ENCODE data around the gene TOMM20L. TPM values are rescaled to one million over a fixed set of nuclear protein-coding genes. Genes with fewer than 3 reads are reported as not detected.
"Not testable (repeated sequence)": the region's sequence is repeated elsewhere in the genome, so short reads cannot be mapped to it uniquely, and the experiment has no call there.

The TOMM20L gene
- polyA plus RNA-seq, 1 donor from 2014 or later, result not detected

DNA sequence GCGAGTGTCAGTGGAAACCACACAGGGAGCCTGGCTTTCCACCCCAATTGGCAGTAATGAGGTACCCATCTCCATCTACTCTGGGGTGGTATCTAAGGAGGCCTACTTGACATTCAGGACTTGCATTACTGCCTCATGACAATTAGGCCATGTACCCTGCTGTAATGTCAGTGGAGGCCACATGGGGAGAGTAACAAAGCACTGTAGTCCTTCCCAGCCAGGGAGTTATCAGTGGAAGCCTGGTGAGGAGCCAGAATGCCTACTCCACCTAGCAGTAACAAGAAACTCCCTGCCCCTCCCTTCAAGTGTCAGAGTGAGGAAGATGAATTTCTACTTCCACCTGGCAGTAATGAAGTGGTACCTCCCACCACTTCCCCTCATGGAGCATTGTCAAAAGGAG is 19.1 kb downstream of the TOMM20L start:
- Histone ChIP-seq H3K9ac (ENCODE audit: low read length) (no peak overlapping the region), H2AFZ (ENCODE audit: low read depth, low read length) (no peak overlapping the region), H3K4me3 (ENCODE audit: low read length) (no peak overlapping the region), H3F3A (ENCODE audit: insufficient read depth, low read length, poor library complexity, severe bottlenecking) (no peaks in the 10 kb centered on the region), H3K9me3 (ENCODE audit: low read length) (no peaks in the 10 kb centered on the region), H3K4me2 (ENCODE audit: low read length) (no peak overlapping the region), H3K79me2 (replicated peaks; ENCODE audit: insufficient read depth, low read length) (peaks cover 4% of the 10 kb centered on the region), H3K27ac (ENCODE audit: low read length) (no peak overlapping the region), H3K9me2 (ENCODE audit: insufficient read depth, low read length) (no peaks in the 10 kb centered on the region), H3K36me3 (ENCODE audit: insufficient read depth, low read length) (peaks cover 2% of the 10 kb centered on the region), H3K27me3 (ENCODE audit: insufficient read depth, low read depth, low read length) (no peaks in the 10 kb centered on the region), H4K20me1 (ENCODE audit: insufficient read depth) (no peaks in the 10 kb centered on the region)
- no peak for TF ChIP-seq SMC3 (conservative IDR thresholded peaks at IDR 0.05; ENCODE audit: poor library complexity)

DNA sequence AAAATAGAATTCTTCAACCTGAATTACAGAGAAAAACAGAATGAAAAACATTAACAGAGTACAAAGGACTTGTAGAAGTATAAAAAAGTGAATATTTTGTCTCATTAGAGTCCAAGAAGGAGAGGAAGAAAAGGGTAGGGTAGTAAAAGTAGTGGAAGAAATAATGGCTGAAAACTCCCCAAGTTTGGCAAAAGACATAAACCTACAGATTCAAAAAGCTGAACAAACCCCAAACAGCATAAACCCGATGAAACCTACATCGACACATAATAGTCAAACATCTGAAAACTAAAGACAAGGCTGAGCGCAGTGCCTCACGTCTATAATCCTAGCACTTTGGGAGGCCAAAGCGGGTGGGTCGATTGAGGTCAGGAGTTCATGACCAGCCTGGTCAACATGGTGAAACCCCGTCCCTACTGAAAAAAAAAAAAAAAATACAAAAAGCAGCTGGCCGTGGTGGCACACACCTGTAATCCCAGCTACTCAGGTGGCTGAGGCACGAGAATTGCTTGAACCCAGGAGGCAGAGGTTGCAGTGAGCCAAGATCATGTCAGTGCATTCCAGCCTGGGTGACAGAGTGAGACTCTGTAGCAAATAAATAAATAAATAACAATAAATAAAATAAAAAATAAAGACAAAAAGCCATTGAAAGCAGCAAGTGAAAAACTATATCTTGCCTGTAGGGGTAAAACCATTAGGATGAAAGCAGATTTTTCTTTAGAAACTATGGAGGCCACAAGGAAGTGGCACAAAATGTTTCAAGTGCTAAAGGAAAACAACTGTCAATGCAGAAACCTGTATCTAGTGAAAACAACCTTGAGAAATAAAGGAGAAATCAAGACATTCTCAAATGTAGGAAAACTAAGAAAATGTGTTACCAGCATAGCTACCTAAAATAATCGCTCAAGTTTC is 20.2 kb downstream of the TOMM20L start:
- no peak overlapping the region for H3K4me2 ChIP-seq (ENCODE audit: low read length)
- no peak overlapping the region for H3K27ac ChIP-seq (ENCODE audit: low read length)
- TF ChIP-seq, protein P1, sequence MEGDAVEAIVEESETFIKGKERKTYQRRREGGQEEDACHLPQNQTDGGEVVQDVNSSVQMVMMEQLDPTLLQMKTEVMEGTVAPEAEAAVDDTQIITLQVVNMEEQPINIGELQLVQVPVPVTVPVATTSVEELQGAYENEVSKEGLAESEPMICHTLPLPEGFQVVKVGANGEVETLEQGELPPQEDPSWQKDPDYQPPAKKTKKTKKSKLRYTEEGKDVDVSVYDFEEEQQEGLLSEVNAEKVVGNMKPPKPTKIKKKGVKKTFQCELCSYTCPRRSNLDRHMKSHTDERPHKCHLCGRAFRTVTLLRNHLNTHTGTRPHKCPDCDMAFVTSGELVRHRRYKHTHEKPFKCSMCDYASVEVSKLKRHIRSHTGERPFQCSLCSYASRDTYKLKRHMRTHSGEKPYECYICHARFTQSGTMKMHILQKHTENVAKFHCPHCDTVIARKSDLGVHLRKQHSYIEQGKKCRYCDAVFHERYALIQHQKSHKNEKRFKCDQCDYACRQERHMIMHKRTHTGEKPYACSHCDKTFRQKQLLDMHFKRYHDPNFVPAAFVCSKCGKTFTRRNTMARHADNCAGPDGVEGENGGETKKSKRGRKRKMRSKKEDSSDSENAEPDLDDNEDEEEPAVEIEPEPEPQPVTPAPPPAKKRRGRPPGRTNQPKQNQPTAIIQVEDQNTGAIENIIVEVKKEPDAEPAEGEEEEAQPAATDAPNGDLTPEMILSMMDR (IDR thresholded peaks at IDR 0.05; ENCODE audit: poor library complexity, severe bottlenecking), result no peak
- TF ChIP-seq MXI1 (conservative IDR thresholded peaks at IDR 0.05; ENCODE audit: poor library complexity, severe bottlenecking) (no peak), SMC3 (conservative IDR thresholded peaks at IDR 0.05; ENCODE audit: poor library complexity) (no peak), RAD21 (conservative IDR thresholded peaks at IDR 0.05) (no peak), TAF1 (IDR thresholded peaks at IDR 0.05; ENCODE audit: low read depth) (no peak), POLR2AphosphoS5 (IDR thresholded peaks at IDR 0.05) (no peak), EZH2 (IDR thresholded peaks at IDR 0.05; ENCODE audit: borderline replicate concordance, insufficient read depth, low read length, poor library complexity, severe bottlenecking) (no peak), EP300 (conservative IDR thresholded peaks at IDR 0.05; ENCODE audit: poor library complexity, severe bottlenecking) (no peak)
- TF ChIP-seq, protein P2, sequence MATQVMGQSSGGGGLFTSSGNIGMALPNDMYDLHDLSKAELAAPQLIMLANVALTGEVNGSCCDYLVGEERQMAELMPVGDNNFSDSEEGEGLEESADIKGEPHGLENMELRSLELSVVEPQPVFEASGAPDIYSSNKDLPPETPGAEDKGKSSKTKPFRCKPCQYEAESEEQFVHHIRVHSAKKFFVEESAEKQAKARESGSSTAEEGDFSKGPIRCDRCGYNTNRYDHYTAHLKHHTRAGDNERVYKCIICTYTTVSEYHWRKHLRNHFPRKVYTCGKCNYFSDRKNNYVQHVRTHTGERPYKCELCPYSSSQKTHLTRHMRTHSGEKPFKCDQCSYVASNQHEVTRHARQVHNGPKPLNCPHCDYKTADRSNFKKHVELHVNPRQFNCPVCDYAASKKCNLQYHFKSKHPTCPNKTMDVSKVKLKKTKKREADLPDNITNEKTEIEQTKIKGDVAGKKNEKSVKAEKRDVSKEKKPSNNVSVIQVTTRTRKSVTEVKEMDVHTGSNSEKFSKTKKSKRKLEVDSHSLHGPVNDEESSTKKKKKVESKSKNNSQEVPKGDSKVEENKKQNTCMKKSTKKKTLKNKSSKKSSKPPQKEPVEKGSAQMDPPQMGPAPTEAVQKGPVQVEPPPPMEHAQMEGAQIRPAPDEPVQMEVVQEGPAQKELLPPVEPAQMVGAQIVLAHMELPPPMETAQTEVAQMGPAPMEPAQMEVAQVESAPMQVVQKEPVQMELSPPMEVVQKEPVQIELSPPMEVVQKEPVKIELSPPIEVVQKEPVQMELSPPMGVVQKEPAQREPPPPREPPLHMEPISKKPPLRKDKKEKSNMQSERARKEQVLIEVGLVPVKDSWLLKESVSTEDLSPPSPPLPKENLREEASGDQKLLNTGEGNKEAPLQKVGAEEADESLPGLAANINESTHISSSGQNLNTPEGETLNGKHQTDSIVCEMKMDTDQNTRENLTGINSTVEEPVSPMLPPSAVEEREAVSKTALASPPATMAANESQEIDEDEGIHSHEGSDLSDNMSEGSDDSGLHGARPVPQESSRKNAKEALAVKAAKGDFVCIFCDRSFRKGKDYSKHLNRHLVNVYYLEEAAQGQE (IDR thresholded peaks at IDR 0.05; ENCODE audit: borderline replicate concordance), result no peak
- no peaks in the 10 kb centered on the region for H3K9me3 ChIP-seq (ENCODE audit: low read length)
- peaks cover 2% of the 10 kb centered on the region for H3K36me3 ChIP-seq (ENCODE audit: insufficient read depth, low read length)
- H3K9me2 ChIP-seq (ENCODE audit: insufficient read depth, low read length), result no peaks in the 10 kb centered on the region
- no peaks in the 10 kb centered on the region for H3K27me3 ChIP-seq (ENCODE audit: insufficient read depth, low read depth, low read length)
- no peaks in the 10 kb centered on the region for H3F3A ChIP-seq (ENCODE audit: insufficient read depth, low read length, poor library complexity, severe bottlenecking)
- no peaks in the 10 kb centered on the region for H4K20me1 ChIP-seq (ENCODE audit: insufficient read depth)
- no peak overlapping the region for H3K9ac ChIP-seq (ENCODE audit: low read length)
- H3K79me2 ChIP-seq (replicated peaks; ENCODE audit: insufficient read depth, low read length), result peaks cover 4% of the 10 kb centered on the region
- H3K4me3 ChIP-seq (ENCODE audit: low read length), result no peak overlapping the region
- no peak overlapping the region for H2AFZ ChIP-seq (ENCODE audit: low read depth, low read length)

DNA sequence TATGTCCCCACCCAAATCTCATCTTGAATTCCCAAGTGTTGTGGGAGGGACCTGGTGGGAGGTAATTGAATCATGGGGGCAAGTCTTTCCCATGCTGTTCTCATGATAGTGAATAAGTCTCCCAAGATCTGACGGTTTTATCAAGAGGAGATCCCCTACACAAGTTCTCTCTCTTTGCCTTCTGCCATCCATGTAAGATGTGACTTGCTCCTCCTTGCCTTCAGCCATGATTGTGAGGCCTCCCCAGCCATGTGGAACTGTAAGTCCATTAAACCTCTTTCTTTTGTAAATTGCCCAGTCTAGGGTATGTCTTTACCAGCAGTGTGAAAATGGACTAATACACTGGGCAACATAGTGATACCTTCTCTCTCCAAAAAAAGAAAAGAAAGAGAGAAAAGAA is 21.2 kb downstream of the TOMM20L start:
- not testable (repeated sequence) for H3K9ac ChIP-seq (ENCODE audit: low read length); H2AFZ ChIP-seq (ENCODE audit: low read depth, low read length); H3K79me2 ChIP-seq (replicated peaks; ENCODE audit: insufficient read depth, low read length); H3K4me2 ChIP-seq (ENCODE audit: low read length); H3F3A ChIP-seq (ENCODE audit: insufficient read depth, low read length, poor library complexity, severe bottlenecking); H3K27ac ChIP-seq (ENCODE audit: low read length); H3K4me3 ChIP-seq (ENCODE audit: low read length); H4K20me1 ChIP-seq (ENCODE audit: insufficient read depth); H3K9me2 ChIP-seq (ENCODE audit: insufficient read depth, low read length); H3K9me3 ChIP-seq (ENCODE audit: low read length); H3K36me3 ChIP-seq (ENCODE audit: insufficient read depth, low read length); H3K27me3 ChIP-seq (ENCODE audit: insufficient read depth, low read depth, low read length)
